ENCODE measurements around the gene UNC13B. TPM values are rescaled to one million over a fixed set of nuclear protein-coding genes. Genes with fewer than 3 reads are reported as not detected.

The UNC13B gene
- total RNA-seq, 2 donors from 2014 or later: 27.3 to 29.1 TPM

DNA sequence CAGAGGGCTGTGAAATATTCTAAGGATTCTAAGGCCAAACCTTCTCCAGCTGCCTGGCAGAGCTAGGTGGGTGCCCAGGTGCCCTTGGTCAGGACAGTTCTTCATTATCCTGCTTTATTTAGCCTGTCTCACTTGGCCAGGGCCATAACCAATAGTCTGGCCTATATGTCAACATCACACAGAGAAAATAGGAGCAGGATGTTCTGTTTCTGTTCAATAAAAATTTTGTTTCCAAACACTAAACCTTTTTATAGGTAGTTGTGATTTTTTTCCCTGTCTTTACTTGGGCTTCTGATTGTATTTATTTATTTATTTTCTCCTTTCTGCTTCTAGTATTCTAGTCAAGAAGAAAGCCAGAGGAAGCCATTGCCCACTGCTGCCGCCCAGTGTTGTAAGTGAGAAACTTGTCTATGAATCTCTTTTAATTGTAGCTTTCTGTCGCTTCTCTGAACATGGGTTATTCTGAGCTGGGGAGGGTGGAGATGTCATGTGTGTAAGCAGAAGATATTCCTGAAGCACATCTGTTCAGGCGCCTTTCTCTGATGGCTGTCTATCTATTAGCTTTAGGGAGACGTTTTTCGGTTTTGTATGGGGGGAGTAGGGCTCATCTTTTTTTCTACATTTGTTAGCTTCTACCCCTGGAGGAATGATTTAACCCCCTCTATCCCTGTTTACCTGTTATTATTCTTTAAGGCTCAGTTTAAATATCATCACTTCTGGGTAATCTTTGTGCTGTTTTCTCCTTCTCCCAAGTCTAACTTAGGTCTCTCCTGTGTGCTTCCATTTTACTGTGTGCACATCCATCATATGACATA is 97.1 kb downstream of the UNC13B start:
- intact Hi-C loops (cut with DNase I): loop anchor here (5.0 kb wide), 1 partner anchor 142 kb away; the partner anchor contains the start of gene ATOSB (in 2 of the 2)
- DNase-seq (ENCODE audit: low spot score): peak; percentile 90

DNA sequence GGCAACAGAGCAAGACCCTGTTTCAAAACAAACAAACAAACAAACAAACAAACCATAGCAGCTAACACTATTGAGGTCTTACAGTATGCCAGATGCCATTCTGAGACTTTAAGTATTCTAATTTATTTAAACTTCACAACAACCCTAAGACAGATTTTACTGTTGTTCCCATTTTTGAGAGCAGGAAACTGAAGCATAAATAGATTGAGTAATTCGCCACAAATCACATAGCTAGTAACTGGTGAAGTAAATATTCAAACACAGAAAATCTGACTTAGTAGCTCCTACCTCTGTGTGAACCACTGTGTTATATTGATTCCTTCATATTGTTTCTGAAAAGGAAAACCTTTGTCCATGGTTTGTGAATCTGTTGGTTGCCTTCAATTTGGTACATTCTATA is 98.4 kb downstream of the UNC13B start:
- intact Hi-C loops (cut with DNase I): no loop called here
- DNase-seq (ENCODE audit: low spot score): no peak

GRCh38 chr9:35262064-35262463 is 100.3 kb downstream of the UNC13B start:
- DNase-seq (ENCODE audit: low spot score): no peak
- intact Hi-C loops (cut with DNase I): no loop called here

DNA sequence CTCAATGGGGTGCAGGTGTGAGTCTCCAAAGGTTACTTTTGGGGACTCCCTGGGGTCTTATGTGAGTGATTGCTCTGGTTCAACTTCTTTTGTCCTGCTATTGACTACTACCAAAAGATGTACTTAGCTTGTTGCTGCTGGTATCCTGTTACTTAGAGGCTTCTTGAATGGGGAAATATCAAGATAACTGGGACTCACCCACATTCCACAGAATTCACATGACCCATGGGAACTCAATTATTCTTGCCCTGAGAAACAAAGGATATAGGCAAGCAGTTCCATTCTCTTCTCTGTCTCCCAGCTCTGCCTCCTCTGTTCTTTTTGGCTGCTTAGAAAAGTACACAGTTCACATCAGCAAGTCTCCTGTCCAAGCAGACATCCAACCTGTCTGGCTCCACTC is 105.9 kb downstream of the UNC13B start:
- DNase-seq (ENCODE audit: low spot score): no peak
- intact Hi-C loops (cut with DNase I): no loop called here

DNA sequence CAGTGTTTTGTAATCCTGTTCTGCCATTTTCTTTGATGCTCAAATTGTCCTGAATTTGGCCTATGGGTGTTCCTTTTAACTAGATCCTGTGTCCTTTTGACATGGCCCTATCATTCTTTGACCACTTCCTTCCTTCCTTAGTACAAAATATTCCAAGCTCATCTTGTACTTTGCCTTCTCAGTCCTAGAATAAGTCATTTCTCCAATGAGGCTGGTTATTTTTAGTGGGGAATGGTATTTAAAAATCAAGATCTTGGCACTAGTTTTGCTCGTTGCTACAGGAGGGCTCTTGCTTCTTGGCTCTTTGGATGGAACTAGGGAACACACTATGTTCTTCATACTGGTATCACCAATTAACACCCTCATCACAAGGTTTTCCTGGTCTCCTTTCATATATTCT is 108.1 kb downstream of the UNC13B start:
- intact Hi-C loops (cut with DNase I): loop anchor here in 1 of 2 donors (10.0 kb wide), 1 partner anchor 205 kb away; no protein-coding TSS in a partner anchor
- DNase-seq (ENCODE audit: low spot score): no peak

- intact Hi-C loops (cut with DNase I): loop anchor here in 1 of 2 donors (10.0 kb wide), 1 partner anchor 203 kb away; no protein-coding TSS in a partner anchor
- DNase-seq (ENCODE audit: low spot score): no peak
Measured at GRCh38 chr9:35271637-35272036, 109.8 kb downstream of the UNC13B start.

- intact Hi-C loops (cut with DNase I): loop anchor here in 1 of 2 donors (10.0 kb wide), 1 partner anchor 202 kb away; no protein-coding TSS in a partner anchor
- no peak for DNase-seq (ENCODE audit: low spot score)
Measured at GRCh38 chr9:35272989-35273388, 111.2 kb downstream of the UNC13B start.

DNA sequence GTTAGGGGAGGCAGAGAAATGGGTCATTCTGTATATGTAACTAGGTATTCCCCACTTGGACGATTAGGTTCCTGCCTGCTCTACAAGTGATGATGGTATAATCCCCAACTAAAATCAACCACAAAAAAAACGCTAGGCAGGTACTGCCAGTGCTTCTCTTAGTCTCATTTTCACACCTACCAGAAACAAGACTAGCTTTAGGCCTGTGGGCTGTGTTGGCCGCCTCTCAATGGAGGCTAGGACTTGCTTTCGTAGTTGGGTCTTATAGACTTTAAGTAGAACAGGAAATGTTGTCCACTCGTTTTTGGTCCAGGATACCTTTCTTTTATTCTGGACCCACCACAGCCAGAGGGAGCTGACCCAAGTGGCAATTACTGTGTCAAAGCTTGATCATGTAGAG is 111.8 kb downstream of the UNC13B start:
- intact Hi-C loops (cut with DNase I): loop anchor here in 1 of 2 donors (10.0 kb wide), 1 partner anchor 201 kb away; no protein-coding TSS in a partner anchor

GRCh38 chr9:35274993-35275392 is 113.2 kb downstream of the UNC13B start:
- DNase-seq (ENCODE audit: low spot score): no peak
- intact Hi-C loops (cut with DNase I): loop anchor here in 1 of 2 donors (10.0 kb wide), 1 partner anchor 200 kb away; no protein-coding TSS in a partner anchor

More for the DNA sequence above, 111.8 kb downstream of the UNC13B start:
- no peak for DNase-seq (ENCODE audit: low spot score)

GRCh38 chr9:35277171-35277520 is 115.3 kb downstream of the UNC13B start:
- DNase-seq (ENCODE audit: low spot score): no peak
- intact Hi-C loops (cut with DNase I): loop anchor here in 1 of 2 donors (10.0 kb wide), 1 partner anchor 198 kb away; no protein-coding TSS in a partner anchor

GRCh38 chr9:35277628-35278359 is 116.0 kb downstream of the UNC13B start:
- DNase-seq (ENCODE audit: low spot score): no peak
- intact Hi-C loops (cut with DNase I): loop anchor here in 1 of 2 donors (10.0 kb wide), 1 partner anchor 197 kb away; no protein-coding TSS in a partner anchor

DNA sequence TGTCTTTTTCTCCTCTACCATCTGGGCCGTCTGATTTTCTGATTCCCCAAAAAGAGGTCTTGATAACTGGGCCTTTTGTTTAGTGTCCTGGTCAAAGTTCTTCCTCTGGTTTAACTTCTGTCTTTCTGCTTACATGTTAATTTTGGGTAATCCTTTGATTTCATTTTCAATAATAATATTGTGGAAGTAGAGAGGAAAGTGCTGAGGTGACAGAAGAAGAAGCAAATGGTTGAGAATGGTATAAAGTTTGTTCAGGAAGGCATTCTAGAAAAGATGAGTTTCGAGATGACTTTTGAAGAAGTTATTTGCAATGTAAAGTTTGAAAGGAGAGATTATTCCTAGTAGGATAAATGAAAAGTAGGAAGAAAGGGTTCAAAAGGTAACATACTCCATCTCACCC is 118.1 kb downstream of the UNC13B start:
- no peak for DNase-seq (ENCODE audit: low spot score)
- intact Hi-C loops (cut with DNase I): loop anchor here in 1 of 2 donors (10.0 kb wide), 1 partner anchor 195 kb away; no protein-coding TSS in a partner anchor

DNA sequence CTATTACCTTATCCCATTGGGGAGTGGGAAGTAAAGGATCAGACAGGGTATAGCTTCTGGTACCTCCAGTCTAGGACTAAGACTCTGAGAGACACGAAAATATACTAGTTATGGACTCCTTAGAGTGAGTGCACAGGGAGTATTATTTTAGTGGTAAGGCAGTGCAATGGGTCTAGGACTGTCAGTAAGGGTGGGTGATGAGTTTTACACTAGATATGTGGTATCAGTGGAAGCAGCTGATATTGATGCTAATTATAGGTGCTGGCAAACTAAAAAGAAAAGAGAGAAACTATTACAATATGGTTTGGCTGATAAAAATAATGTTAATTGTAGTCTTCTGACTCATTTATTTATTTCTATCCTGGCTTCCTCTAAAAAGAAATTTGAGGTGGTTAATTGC is 118.6 kb downstream of the UNC13B start:
- no peak for DNase-seq (ENCODE audit: low spot score)
- intact Hi-C loops (cut with DNase I): no loop called here

DNA sequence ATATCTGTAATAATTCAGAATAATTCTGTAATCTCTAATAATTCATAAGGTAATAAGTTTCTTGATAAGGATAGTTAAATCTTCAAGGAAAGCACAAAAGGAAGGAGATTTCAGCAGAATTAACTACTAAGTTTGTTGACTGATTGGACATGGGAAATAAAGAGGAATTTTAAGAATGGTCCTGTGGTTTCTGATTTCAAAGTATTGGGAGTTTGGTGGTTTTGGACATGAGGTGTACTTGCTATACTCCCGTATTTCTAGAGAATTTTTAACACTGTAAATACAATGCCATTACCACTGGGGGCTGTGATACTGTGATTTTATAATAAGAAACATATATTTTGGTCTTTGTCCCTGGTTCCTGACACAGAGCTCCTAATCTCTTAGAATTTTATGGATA is 123.9 kb downstream of the UNC13B start:
- DNase-seq (ENCODE audit: low spot score): no peak
- intact Hi-C loops (cut with DNase I): no loop called here

- intact Hi-C loops (cut with DNase I): no loop called here
- no peak for DNase-seq (ENCODE audit: low spot score)
Measured at GRCh38 chr9:35286381-35286780, 124.6 kb downstream of the UNC13B start.

- DNase-seq (ENCODE audit: low spot score): no peak
- intact Hi-C loops (cut with DNase I): no loop called here
Measured at GRCh38 chr9:35287987-35288632, 126.3 kb downstream of the UNC13B start.

GRCh38 chr9:35288778-35289177 is 127.0 kb downstream of the UNC13B start:
- no peak for DNase-seq (ENCODE audit: low spot score)
- intact Hi-C loops (cut with DNase I): no loop called here

- no peak for DNase-seq (ENCODE audit: low spot score)
- intact Hi-C loops (cut with DNase I): no loop called here
Measured at GRCh38 chr9:35293376-35293964, 131.7 kb downstream of the UNC13B start.

GRCh38 chr9:35294066-35294465 is 132.3 kb downstream of the UNC13B start:
- DNase-seq (ENCODE audit: low spot score): no peak
- intact Hi-C loops (cut with DNase I): no loop called here

Data from posterior vena cava (tissue), 2 donors.